NT2/D1 (cell line): Measurements from ENCODE around the gene TPMT.
A peak's percentile ranks its signal among the peaks of the same experiment; 100 is the strongest.

Experiments used
- DNase-seq: peaks from one replicate; pipeline ENCODE4 v3.0.0-alpha.2; 2011; ENCODE audit warnings: low read depth, low spot score
- H3K27me3 ChIP-seq: 2 replicates; pipeline ENCODE4 v1.6.0; 2011; ENCODE audit warnings: mild to moderate bottlenecking; ENCODE audit not compliant: insufficient read length, insufficient read depth
- H3K36me3 ChIP-seq: 2 replicates; pipeline ENCODE4 v1.6.1; 2011; ENCODE audit warnings: mild to moderate bottlenecking, low read length, mixed read lengths; ENCODE audit not compliant: insufficient read depth, insufficient read length
- H3K4me1 ChIP-seq: 2 replicates; pipeline ENCODE4 v1.5.1; 2011; ENCODE audit not compliant: insufficient read depth, insufficient read length
- H3K4me3 ChIP-seq: 2 replicates; pipeline ENCODE4 v1.5.1; 2011; ENCODE audit warnings: low read depth; ENCODE audit not compliant: insufficient read length
- H3K9ac ChIP-seq: 2 replicates; pipeline ENCODE4 v1.6.0; 2011; ENCODE audit warnings: low read depth; ENCODE audit not compliant: insufficient read length
- H3K9me3 ChIP-seq: 2 replicates; pipeline ENCODE4 v1.5.1; 2011; ENCODE audit warnings: mild to moderate bottlenecking, low read length; ENCODE audit not compliant: insufficient read depth
- SUZ12 ChIP-seq: IDR thresholded peaks from 2 replicates; pipeline ENCODE4 v1.6.1; 2011; ENCODE audit not compliant: insufficient read length, insufficient read depth; ENCODE audit errors: extremely low read depth
- YY1 ChIP-seq: IDR thresholded peaks from 2 replicates; pipeline ENCODE4 v1.6.1; 2011; ENCODE audit not compliant: insufficient read length, insufficient read depth
- ZNF274 ChIP-seq: IDR thresholded peaks from 2 replicates; pipeline ENCODE4 v1.6.1; 2011; ENCODE audit warnings: mild to moderate bottlenecking, low read depth, low read length

Gene TPMT

DNA sequence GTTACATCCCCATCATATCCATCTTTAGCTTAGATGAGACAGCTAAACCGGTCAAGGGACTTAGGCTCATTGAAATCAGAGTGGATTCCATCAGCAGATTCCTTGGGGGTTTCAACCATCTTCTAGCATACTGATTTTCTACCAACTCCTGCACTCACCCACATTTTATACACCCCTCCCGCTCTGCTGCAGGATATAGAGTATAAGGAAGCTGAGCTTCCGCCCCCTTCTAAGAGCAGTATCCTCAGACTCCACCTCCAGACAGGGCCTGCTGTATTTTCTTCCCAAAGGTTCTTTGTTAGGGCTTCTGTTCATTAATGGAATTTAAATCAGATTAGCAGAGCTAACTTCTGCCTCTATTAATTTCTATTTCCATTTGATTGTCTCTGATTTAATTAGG lies 22.5 kb downstream of the TPMT start:
- no peak for DNase-seq
- Histone ChIP-seq H3K27me3 (no peaks in the 10 kb centered on the region), H3K9ac (no peak overlapping the region), H3K36me3 (peaks cover 6% of the 10 kb centered on the region), H3K9me3 (no peaks in the 10 kb centered on the region), H3K4me1 (no peaks in the 10 kb centered on the region), H3K4me3 (no peak overlapping the region)
- TF ChIP-seq YY1 (no peak), ZNF274 (no peak), SUZ12 (no peak)

DNA sequence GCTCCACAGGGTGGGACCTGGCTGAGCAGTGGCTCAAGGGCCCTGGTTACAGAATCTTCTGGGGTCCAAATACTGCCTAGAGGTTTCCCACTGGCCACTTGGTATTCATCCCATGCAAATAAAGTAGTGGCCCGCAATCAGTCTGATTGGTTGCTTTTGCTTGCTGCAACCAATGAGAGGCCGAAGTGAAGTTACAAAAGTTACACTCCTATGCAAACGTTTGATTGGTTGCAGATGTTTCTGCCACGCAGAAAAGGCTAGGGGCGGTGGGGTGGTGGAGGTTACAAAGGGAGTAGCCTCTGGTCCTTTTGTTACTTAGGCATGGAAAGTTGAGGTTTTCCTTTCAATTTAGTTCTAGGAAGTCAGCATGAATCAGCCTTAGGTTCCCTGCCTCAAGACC lies 28.8 kb downstream of the TPMT start:
- DNase-seq, result no peak
- Histone ChIP-seq H3K27me3 (no peaks in the 10 kb centered on the region), H3K4me1 (peaks cover 2% of the 10 kb centered on the region), H3K36me3 (peaks cover 6% of the 10 kb centered on the region), H3K4me3 (no peak overlapping the region), H3K9me3 (no peaks in the 10 kb centered on the region), H3K9ac (no peak overlapping the region)
- TF ChIP-seq YY1 (no peak), SUZ12 (no peak), ZNF274 (no peak)

DNA sequence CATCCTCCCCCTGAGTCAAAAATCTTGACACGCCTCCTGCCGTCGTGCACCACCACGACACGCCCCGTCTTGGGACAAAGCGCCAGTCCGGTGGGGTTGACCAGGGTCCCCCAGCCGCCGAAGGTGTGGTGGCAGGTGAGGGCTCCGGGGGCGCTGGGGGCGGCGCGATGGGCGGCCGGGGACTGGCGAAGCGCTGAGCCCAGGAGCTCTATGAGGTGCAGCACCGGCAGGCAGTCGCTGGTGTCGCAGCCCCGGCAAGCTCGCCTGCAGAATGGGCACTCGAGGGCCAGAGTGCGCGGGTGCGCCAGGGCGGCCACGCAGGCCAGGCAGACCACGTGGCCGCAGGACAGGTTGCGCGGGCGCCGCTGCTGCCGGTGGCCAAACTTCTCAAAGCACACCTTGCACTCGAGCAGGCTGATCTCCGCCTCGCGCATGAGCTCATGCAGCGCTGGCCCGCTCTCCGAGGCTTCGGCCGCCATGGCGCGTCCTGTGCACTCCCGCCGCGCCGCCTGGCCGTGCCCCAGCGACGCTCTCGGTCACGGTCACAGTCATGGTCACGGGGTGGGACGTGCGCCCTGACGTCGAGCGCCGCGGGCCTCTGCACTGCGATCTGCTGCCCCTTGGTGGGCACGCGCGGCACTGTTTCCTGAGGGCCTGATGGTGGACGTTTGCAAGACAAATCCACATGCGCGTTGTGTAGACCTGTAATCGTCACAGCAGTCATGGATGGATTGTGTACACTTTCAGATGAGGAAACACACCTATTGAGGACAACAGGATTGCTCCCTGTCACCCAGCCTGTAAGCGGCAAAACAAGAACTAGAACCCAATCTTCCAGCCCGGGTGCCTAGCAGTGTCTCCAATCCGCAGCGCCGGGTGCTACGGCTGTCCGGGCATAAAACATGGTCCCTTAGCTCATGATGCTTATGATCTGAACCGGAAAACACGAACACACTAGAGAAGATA lies 32.5 kb downstream of the TPMT start, which contains the start of gene NHLRC1:
Gene NHLRC1 (minus strand): TSS at position 550 of the 966 bp plus-strand sequence. CDS start 71 bp downstream, at position 479.
- no peak within 1 kb of the TSS for H3K9ac ChIP-seq
- TF ChIP-seq SUZ12 (no peak), YY1 (no peak), ZNF274 (no peak)
- H3K27me3 ChIP-seq, result no peaks in the 10 kb centered on the region
- H3K9me3 ChIP-seq, result no peaks in the 10 kb centered on the region
- peak; percentile 15 for DNase-seq
- H3K36me3 ChIP-seq, result no peaks in the 10 kb centered on the region
- no peak within 1 kb of the TSS for H3K4me3 ChIP-seq
- H3K4me1 ChIP-seq, result peaks cover 2% of the 10 kb centered on the region

DNA sequence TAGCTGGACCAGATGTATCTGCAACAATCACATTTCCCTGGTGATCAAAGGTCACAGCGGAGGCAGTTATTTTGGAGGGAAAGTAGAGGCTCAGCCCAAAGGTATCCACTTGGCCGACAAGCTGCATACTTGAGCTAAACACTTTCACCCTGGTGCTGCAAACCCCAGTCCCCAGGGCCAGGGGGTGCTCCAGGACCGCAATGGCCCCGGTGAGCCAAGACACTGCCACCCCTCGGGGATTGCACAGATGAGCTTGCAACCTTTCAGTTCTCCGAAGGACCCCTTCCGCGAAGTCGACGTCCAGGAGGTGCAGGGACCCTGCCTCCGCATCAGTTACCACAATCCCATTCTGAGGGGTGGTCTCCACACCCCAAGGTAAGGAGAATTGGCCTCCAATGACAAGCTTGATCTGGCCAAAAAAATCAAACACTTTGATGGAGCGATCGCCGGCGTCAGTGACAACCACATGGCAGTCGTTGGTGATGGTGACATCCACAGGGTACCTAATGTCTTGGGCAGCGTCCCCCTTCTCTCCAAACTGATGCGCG lies 33.2 kb downstream of the TPMT start:
- no peaks in the 10 kb centered on the region for H3K9me3 ChIP-seq
- no peak for TF ChIP-seq ZNF274
- TF ChIP-seq SUZ12, result no peak
- no peak for TF ChIP-seq YY1
- H3K36me3 ChIP-seq, result no peaks in the 10 kb centered on the region
- H3K27me3 ChIP-seq, result no peaks in the 10 kb centered on the region
- no peak for DNase-seq
- no peak overlapping the region for H3K4me3 ChIP-seq
- H3K9ac ChIP-seq, result no peak overlapping the region
- peaks cover 2% of the 10 kb centered on the region for H3K4me1 ChIP-seq

DNA sequence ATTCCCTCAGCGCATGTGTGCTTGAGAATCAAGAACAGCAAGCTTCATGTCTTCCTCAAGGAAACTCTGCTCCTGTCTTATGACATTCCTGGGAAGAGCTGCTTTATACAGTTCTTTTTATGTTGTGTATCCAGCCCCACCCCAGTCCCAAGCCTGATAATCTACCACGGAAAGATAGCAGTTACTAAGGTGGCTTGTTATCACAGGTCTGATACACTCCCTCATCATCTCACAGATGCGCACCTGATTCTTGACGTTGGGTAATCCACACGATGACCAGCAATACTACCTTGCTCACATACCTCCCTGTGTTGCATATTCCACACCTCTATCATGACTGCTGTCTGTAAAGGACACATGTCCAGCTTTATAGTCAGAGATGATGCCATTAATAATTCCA lies 35.6 kb downstream of the TPMT start:
- no peak for TF ChIP-seq SUZ12
- TF ChIP-seq YY1, result no peak
- no peak for TF ChIP-seq ZNF274
- Histone ChIP-seq H3K27me3 (no peaks in the 10 kb centered on the region), H3K9me3 (no peaks in the 10 kb centered on the region), H3K36me3 (no peaks in the 10 kb centered on the region), H3K4me1 (peaks cover 2% of the 10 kb centered on the region), H3K4me3 (no peak overlapping the region), H3K9ac (no peak overlapping the region)
- DNase-seq, result no peak

DNA sequence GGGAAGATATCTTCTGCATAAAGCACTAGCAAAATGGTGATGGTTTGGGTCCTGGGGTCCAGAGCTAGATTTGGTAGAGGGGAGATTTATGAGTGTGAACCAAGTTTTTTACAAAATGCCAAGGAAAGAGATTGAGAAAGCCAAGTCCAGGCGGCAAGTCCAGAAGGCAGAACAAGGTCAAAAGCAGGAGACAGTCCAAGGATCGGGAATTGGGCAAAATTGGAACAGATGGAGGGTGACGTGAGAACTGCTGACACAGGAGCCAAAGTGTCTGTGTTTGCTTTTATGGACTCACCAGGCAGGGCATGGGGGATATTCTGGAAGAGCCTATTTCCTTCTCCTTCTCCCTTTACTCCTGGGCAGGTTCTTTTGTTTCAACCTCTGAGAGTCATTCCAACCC lies 36.5 kb downstream of the TPMT start:
- no peaks in the 10 kb centered on the region for H3K27me3 ChIP-seq
- H3K9ac ChIP-seq, result no peak overlapping the region
- no peak overlapping the region for H3K4me3 ChIP-seq
- no peak for DNase-seq
- no peaks in the 10 kb centered on the region for H3K9me3 ChIP-seq
- H3K36me3 ChIP-seq, result no peaks in the 10 kb centered on the region
- peaks cover 2% of the 10 kb centered on the region for H3K4me1 ChIP-seq
- no peak for TF ChIP-seq ZNF274
- TF ChIP-seq YY1, result no peak
- TF ChIP-seq SUZ12, result no peak

DNA sequence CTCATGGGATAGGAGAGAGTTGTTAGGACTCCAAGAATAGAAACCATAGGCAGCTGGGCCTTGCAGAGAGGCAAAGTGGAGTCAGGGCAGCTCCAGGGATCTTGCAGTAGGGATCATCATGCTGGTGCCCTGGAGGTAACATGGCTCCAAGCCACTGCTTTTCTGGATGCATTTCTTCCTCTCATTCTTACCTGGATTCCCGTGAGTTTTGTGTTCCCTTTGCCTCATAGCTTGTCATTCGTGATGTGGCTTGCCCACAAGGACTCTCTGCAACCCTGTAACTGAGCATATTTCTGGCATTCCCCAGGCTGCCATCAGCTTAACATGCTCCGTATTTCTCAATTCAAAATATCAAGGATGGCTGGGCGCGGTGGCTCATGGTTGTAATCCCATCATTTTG lies 37.7 kb downstream of the TPMT start:
- no peak for DNase-seq
- peaks cover 1% of the 10 kb centered on the region for H3K4me1 ChIP-seq
- no peaks in the 10 kb centered on the region for H3K36me3 ChIP-seq
- no peak overlapping the region for H3K9ac ChIP-seq
- no peak for TF ChIP-seq ZNF274
- TF ChIP-seq YY1, result no peak
- no peak for TF ChIP-seq SUZ12
- H3K27me3 ChIP-seq, result no peaks in the 10 kb centered on the region
- H3K4me3 ChIP-seq, result no peak overlapping the region
- H3K9me3 ChIP-seq, result no peaks in the 10 kb centered on the region
